Right atrium auricular region (tissue), 2 donors: Measurements from ENCODE around the gene NELL1. TPM values are rescaled to one million over a fixed set of nuclear protein-coding genes. Genes with fewer than 3 reads are reported as not detected.

Source experiments
- DNase-seq: peaks from one replicate; pipeline ENCODE4 v3.0.0-alpha.2; 2019; ENCODE audit warnings: low spot score
- H3K27ac ChIP-seq, 2 donors: fragments of 200-600 bp; sonication (generic); 1 replicate in 1 of 2; 2 replicates in 1 of 2; pipeline ENCODE4 v1.5.1; 2016 to 2019
- H3K27me3 ChIP-seq, 2 donors: fragments of 200-600 bp; sonication (generic); one replicate each; pipeline versions ENCODE4 v1.5.1 to v1.6.0; 2017 to 2019
- H3K36me3 ChIP-seq: fragments of 200-600 bp; sonication (generic); one replicate; pipeline ENCODE4 v1.5.1; 2016
- H3K4me1 ChIP-seq, 2 donors: fragments of 200-600 bp; sonication (generic); one replicate each; pipeline versions ENCODE4 v1.5.1 to v1.6.0; 2017 to 2019
- H3K4me3 ChIP-seq, 2 donors: fragments of 200-600 bp; sonication (generic); 1 replicate in 1 of 2; 2 replicates in 1 of 2; pipeline ENCODE4 v1.5.1; 2017 to 2019; ENCODE audit warnings: mild to moderate bottlenecking in 1 of 2, moderate library complexity in 1 of 2
- H3K9me3 ChIP-seq, 2 donors: fragments of 200-600 bp; sonication (generic); one replicate each; pipeline ENCODE4 v1.5.1; 2019
- total RNA-seq, 2 donors: library from RNA; depleted of rRNA; stranded (reverse); fragments of >200 nt; gene quantifications; one replicate each; pipeline ENCODE4 v1.1.0, GENCODE V29; 2016
- TF ChIP-seq, protein P1 (sequence below), 2 donors: fragments of 200-600 bp; sonication (generic); IDR thresholded peaks; one replicate each; pipeline ENCODE4 v1.5.1; 2019; ENCODE audit warnings: antibody characterized with exemption in 2 of 2

Gene NELL1
- total RNA-seq, 2 donors from 2014 or later, result not detected

DNA sequence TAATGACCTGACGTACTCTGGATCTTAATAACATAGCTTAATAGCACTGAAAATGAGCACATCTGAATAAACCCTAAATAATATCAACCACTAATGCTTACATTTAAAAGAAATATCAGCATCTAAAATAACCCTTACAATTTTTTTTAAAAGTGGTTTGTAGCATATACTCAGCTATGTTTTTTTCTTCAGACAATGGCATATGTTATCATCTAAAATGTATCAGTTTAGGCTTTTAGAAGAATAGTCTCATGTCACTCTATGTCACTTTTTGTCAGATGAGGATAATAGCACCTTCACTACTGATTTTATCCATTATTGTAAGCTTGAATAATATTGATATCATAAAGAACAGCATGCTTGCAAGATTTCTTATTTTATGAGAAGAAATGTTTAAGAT, 868.6 kb downstream of the NELL1 start:
- TF ChIP-seq, protein P1, sequence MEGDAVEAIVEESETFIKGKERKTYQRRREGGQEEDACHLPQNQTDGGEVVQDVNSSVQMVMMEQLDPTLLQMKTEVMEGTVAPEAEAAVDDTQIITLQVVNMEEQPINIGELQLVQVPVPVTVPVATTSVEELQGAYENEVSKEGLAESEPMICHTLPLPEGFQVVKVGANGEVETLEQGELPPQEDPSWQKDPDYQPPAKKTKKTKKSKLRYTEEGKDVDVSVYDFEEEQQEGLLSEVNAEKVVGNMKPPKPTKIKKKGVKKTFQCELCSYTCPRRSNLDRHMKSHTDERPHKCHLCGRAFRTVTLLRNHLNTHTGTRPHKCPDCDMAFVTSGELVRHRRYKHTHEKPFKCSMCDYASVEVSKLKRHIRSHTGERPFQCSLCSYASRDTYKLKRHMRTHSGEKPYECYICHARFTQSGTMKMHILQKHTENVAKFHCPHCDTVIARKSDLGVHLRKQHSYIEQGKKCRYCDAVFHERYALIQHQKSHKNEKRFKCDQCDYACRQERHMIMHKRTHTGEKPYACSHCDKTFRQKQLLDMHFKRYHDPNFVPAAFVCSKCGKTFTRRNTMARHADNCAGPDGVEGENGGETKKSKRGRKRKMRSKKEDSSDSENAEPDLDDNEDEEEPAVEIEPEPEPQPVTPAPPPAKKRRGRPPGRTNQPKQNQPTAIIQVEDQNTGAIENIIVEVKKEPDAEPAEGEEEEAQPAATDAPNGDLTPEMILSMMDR (IDR thresholded peaks at IDR 0.05), result no peak
- Histone ChIP-seq H3K9me3 (no peaks in the 10 kb centered on the region), H3K4me3 (no peak overlapping the region), H3K36me3 (no peaks in the 10 kb centered on the region), H3K4me1 (no peaks in the 10 kb centered on the region), H3K27ac (no peak overlapping the region), H3K27me3 (no peaks in the 10 kb centered on the region)
- no peak for DNase-seq

DNA sequence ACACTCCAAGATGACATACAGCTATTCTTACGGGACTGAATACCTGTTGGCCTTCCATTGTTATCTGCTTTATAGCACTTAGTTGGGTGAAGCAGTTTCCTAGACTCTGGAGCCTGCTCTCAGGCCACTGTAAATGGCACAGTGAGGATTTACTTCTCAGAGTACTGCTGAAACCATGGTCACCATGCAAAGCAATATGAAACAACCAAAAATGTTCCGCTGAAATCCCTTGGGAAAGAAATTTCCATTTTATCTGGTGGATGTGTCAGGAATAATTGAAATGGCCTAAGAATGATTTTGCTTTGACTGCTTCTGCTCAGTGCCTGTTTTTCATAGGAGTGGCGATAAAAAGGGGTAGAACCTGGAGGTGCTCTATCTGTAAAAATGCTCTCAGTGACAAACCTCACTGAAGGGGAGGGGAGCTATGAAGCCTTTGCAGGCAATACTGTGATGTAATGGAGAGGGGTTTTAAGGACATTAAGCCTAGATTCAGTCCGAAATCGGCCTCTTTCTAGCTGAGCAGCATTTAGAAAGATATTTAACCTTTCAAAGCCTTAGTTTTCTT, 871.9 kb downstream of the NELL1 start:
- TF ChIP-seq, protein P1 (IDR thresholded peaks at IDR 0.05), result no peak
- Histone ChIP-seq H3K9me3 (no peaks in the 10 kb centered on the region), H3K4me1 (no peaks in the 10 kb centered on the region), H3K36me3 (no peaks in the 10 kb centered on the region), H3K27ac (no peak overlapping the region), H3K4me3 (no peak overlapping the region), H3K27me3 (no peaks in the 10 kb centered on the region)
- DNase-seq, result no peak

GRCh38 chr11:21543901-21544300, 874.5 kb downstream of the NELL1 start:
- Histone ChIP-seq H3K4me1 (no peaks in the 10 kb centered on the region), H3K27me3 (no peaks in the 10 kb centered on the region), H3K27ac (no peak overlapping the region), H3K4me3 (no peak overlapping the region), H3K36me3 (no peaks in the 10 kb centered on the region), H3K9me3 (no peaks in the 10 kb centered on the region)
- TF ChIP-seq, protein P1 (IDR thresholded peaks at IDR 0.05), result no peak
- DNase-seq, result no peak

DNA sequence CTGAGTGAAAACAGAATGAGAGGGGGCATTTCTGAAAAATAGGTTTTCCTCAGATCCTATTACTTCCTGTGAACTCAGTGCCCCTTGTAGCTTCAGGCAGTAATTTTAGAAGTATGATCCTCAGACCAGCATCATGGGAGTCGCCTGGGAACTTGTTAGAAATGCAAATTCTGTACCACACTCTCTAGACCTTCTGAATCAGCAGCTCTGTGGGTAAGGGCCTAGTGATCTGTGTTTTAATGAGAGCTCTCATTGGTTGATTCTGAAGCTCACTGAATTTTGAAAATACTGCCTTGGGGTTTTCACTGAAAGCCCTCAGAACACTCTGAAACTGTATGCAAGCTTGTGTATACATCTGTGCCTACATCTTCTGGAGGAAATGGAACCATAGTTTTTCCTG, 876.3 kb downstream of the NELL1 start:
- TF ChIP-seq, protein P1 (IDR thresholded peaks at IDR 0.05), result no peak
- H3K36me3 ChIP-seq, result no peaks in the 10 kb centered on the region

GRCh38 chr11:21546703-21547102, 877.3 kb downstream of the NELL1 start:
- Histone ChIP-seq H3K36me3 (no peaks in the 10 kb centered on the region), H3K27ac (no peak overlapping the region), H3K27me3 (no peaks in the 10 kb centered on the region), H3K4me3 (no peak overlapping the region), H3K9me3 (no peaks in the 10 kb centered on the region), H3K4me1 (no peaks in the 10 kb centered on the region)
- TF ChIP-seq, protein P1 (IDR thresholded peaks at IDR 0.05), result no peak
- DNase-seq, result no peak

More for the DNA sequence above, 876.3 kb downstream of the NELL1 start:
- no peak overlapping the region for H3K4me3 ChIP-seq
- H3K4me1 ChIP-seq, result no peaks in the 10 kb centered on the region
- H3K27me3 ChIP-seq, result no peaks in the 10 kb centered on the region
- no peak overlapping the region for H3K27ac ChIP-seq
- no peaks in the 10 kb centered on the region for H3K9me3 ChIP-seq
- no peak for DNase-seq

GRCh38 chr11:21552911-21553310, 883.5 kb downstream of the NELL1 start:
- TF ChIP-seq, protein P1 (IDR thresholded peaks at IDR 0.05), result no peak

More at GRCh38 chr11:21552911-21553310, 883.5 kb downstream of the NELL1 start:
- Histone ChIP-seq H3K4me3 (no peak overlapping the region), H3K27ac (no peak overlapping the region), H3K27me3 (no peaks in the 10 kb centered on the region), H3K9me3 (no peaks in the 10 kb centered on the region), H3K36me3 (no peaks in the 10 kb centered on the region), H3K4me1 (no peaks in the 10 kb centered on the region)
- no peak for DNase-seq
